RWPE2 (cell line): ENCODE data around the gene OSCP1.
A peak's percentile ranks its signal among the peaks of the same experiment; 100 is the strongest.

Source experiments
- ATAC-seq: fragments of 200-7000 bp; cut with Tn5 transposase; 3 replicates; pipeline ENCODE4 v1.9.1; 2021; ENCODE audit warnings: low read depth
- DNase-seq: peaks from one replicate; pipeline ENCODE4 v3.0.0-alpha.2; 2020; ENCODE audit warnings: low spot score
- H3K27ac ChIP-seq: fragments of 450-650 bp; 2 replicates; pipeline ENCODE4 v1.5.1; 2017; ENCODE audit warnings: mild to moderate bottlenecking; ENCODE audit not compliant: poor library complexity, severe bottlenecking
- H3K27me3 ChIP-seq: fragments of 250-450 bp; sonication (Bioruptor Pico); 2 replicates; pipeline ENCODE4 v1.5.1; 2021; ENCODE audit warnings: mild to moderate bottlenecking, moderate library complexity; ENCODE audit not compliant: insufficient read depth, poor library complexity, severe bottlenecking
- H3K36me3 ChIP-seq: fragments of 250-450 bp; sonication (Bioruptor Pico); 2 replicates; pipeline ENCODE4 v1.5.1; 2020; ENCODE audit warnings: low read depth, mild to moderate bottlenecking, moderate library complexity
- H3K4me1 ChIP-seq: fragments of 250-450 bp; sonication (Bioruptor Pico); 2 replicates; pipeline ENCODE4 v1.5.1; 2021; ENCODE audit warnings: mild to moderate bottlenecking, moderate library complexity; ENCODE audit not compliant: insufficient read depth, poor library complexity, severe bottlenecking
- H3K4me3 ChIP-seq: fragments of 250-450 bp; sonication (Bioruptor Pico); 2 replicates; pipeline ENCODE4 v1.5.1; 2021; ENCODE audit warnings: mild to moderate bottlenecking, moderate library complexity; ENCODE audit not compliant: severe bottlenecking
- H3K9me3 ChIP-seq: fragments of 250-450 bp; sonication (Bioruptor Pico); 2 replicates; pipeline ENCODE4 v1.5.1; 2021; ENCODE audit warnings: mild to moderate bottlenecking, moderate library complexity; ENCODE audit not compliant: severe bottlenecking
- CTCF ChIP-seq: fragments of 450-650 bp; IDR thresholded peaks from one replicate; pipeline ENCODE4 v1.5.1; 2017; ENCODE audit warnings: mild to moderate bottlenecking, moderate library complexity; ENCODE audit not compliant: poor library complexity, severe bottlenecking

OSCP1 gene

GRCh38 chr1:36447450-36447849 lies 2.8 kb downstream of the OSCP1 start:
- Histone ChIP-seq H3K4me1 (peaks cover 15% of the 10 kb centered on the region), H3K27me3 (no peaks in the 10 kb centered on the region), H3K27ac (no peak overlapping the region), H3K4me3 (no peak overlapping the region), H3K9me3 (no peaks in the 10 kb centered on the region), H3K36me3 (no peaks in the 10 kb centered on the region)
- DNase-seq, result no peak
- no peak for ATAC-seq
- no peak for TF ChIP-seq CTCF

- H3K9me3 ChIP-seq, result no peaks in the 10 kb centered on the region
- no peak overlapping the region for H3K27ac ChIP-seq
- no peaks in the 10 kb centered on the region for H3K36me3 ChIP-seq
- DNase-seq (no peak), ATAC-seq (no peak)
- no peaks in the 10 kb centered on the region for H3K27me3 ChIP-seq
- H3K4me1 ChIP-seq, result peaks cover 15% of the 10 kb centered on the region
- TF ChIP-seq CTCF, result no peak
- H3K4me3 ChIP-seq, result no peak overlapping the region
Observed at GRCh38 chr1:36446746-36447145, 3.5 kb downstream of the OSCP1 start.

GRCh38 chr1:36446271-36446670 lies 4.0 kb downstream of the OSCP1 start:
- H3K27me3 ChIP-seq, result no peaks in the 10 kb centered on the region
- ATAC-seq, result no peak
- H3K36me3 ChIP-seq, result no peaks in the 10 kb centered on the region
- no peak overlapping the region for H3K27ac ChIP-seq
- peak; percentile 44 for TF ChIP-seq CTCF
- peaks cover 15% of the 10 kb centered on the region for H3K4me1 ChIP-seq
- no peak for DNase-seq
- no peaks in the 10 kb centered on the region for H3K9me3 ChIP-seq
- no peak overlapping the region for H3K4me3 ChIP-seq

GRCh38 chr1:36443297-36443696 lies 7.0 kb downstream of the OSCP1 start:
- H3K9me3 ChIP-seq, result no peaks in the 10 kb centered on the region
- no peaks in the 10 kb centered on the region for H3K36me3 ChIP-seq
- no peak overlapping the region for H3K4me3 ChIP-seq
- H3K27me3 ChIP-seq, result no peaks in the 10 kb centered on the region
- TF ChIP-seq CTCF, result no peak
- H3K27ac ChIP-seq, result no peak overlapping the region
- H3K4me1 ChIP-seq, result peaks cover 3% of the 10 kb centered on the region
- no peak for DNase-seq
- ATAC-seq, result no peak

- Histone ChIP-seq H3K4me1 (peaks cover 3% of the 10 kb centered on the region), H3K27ac (no peak overlapping the region), H3K36me3 (no peaks in the 10 kb centered on the region), H3K27me3 (no peaks in the 10 kb centered on the region), H3K9me3 (no peaks in the 10 kb centered on the region), H3K4me3 (no peak overlapping the region)
- no peak for TF ChIP-seq CTCF
- no peak for ATAC-seq
- DNase-seq, result no peak
Observed at GRCh38 chr1:36442337-36442736, 7.9 kb downstream of the OSCP1 start.
